Measurements from ENCODE around the gene C12orf50.
"Not testable (repeated sequence)": the region's sequence is repeated elsewhere in the genome, so short reads cannot be mapped to it uniquely, and the experiment has no call there.

Gene C12orf50

GRCh38 chr12:88029093-88029665 is at the start of gene C12orf50:
Gene C12orf50, minus strand, starts transcription at chr12:88029401. Its CDS starts 2,439 bp downstream, at chr12:88026962.
- no peak for DNase-seq

GRCh38 chr12:88067301-88067700 is 38.1 kb upstream of the C12orf50 start:
- DNase-seq = no peak

- no peak for DNase-seq
Observed at GRCh38 chr12:88063375-88063774, 34.2 kb upstream of the C12orf50 start.

- no peak for DNase-seq
Observed at GRCh38 chr12:88062474-88062873, 33.3 kb upstream of the C12orf50 start.

- DNase-seq = no peak
Observed at GRCh38 chr12:88058719-88059077, 29.5 kb upstream of the C12orf50 start.

GRCh38 chr12:88057994-88058718 is 29.0 kb upstream of the C12orf50 start:
- no peak for DNase-seq

GRCh38 chr12:88056571-88056970 is 27.4 kb upstream of the C12orf50 start:
- DNase-seq = no peak

- DNase-seq = peak; percentile 13
Observed at GRCh38 chr12:88052686-88053085, 23.5 kb upstream of the C12orf50 start.

- DNase-seq = no peak
Observed at GRCh38 chr12:88044035-88044434, 14.8 kb upstream of the C12orf50 start.

GRCh38 chr12:88037770-88038169 is 8.6 kb upstream of the C12orf50 start:
- DNase-seq = no peak

GRCh38 chr12:88036353-88036965 is 7.3 kb upstream of the C12orf50 start:
- DNase-seq = no peak

GRCh38 chr12:88035907-88036289 is 6.7 kb upstream of the C12orf50 start:
- no peak for DNase-seq

- peak; percentile 56 for DNase-seq
Observed at GRCh38 chr12:88035271-88035906, 6.2 kb upstream of the C12orf50 start.

GRCh38 chr12:88031161-88031560 is 2.0 kb upstream of the C12orf50 start:
- not testable (repeated sequence) for DNase-seq

- no peak for DNase-seq
Observed at GRCh38 chr12:88026196-88026595, 3.0 kb downstream of the C12orf50 start.

GRCh38 chr12:88017964-88018363 is 11.2 kb downstream of the C12orf50 start:
- no peak for DNase-seq

GRCh38 chr12:88015825-88016224 is 13.4 kb downstream of the C12orf50 start:
- DNase-seq = no peak

GRCh38 chr12:88011755-88012154 is 17.4 kb downstream of the C12orf50 start:
- no peak for DNase-seq

GRCh38 chr12:88006351-88006750 is 22.9 kb downstream of the C12orf50 start:
- no peak for DNase-seq

GRCh38 chr12:88001327-88001726 is 27.9 kb downstream of the C12orf50 start:
- DNase-seq = no peak

GRCh38 chr12:87995581-87996178 is 33.5 kb downstream of the C12orf50 start:
- peak; percentile 57 for DNase-seq

GRCh38 chr12:87991483-87991882 is 37.7 kb downstream of the C12orf50 start:
- no peak for DNase-seq

GRCh38 chr12:87988534-87988933 is 40.7 kb downstream of the C12orf50 start:
- no peak for DNase-seq

Data from NCI-H2029 treated with DMSO at 0.1 percent for 48 hours (cell line).